H1 (cell line): ENCODE measurements around the gene TBC1D7. TPM values are rescaled to one million over a fixed set of nuclear protein-coding genes. Genes with fewer than 3 reads are reported as not detected.

ENCODE experiments used
- CREB1 ChIP-seq: IDR thresholded peaks from 2 replicates; pipeline ENCODE4 v1.6.1; 2012; ENCODE audit warnings: inconsistent platforms
- GABPA ChIP-seq: IDR thresholded peaks from 2 replicates; pipeline ENCODE4 v1.6.1; 2011; ENCODE audit warnings: mild to moderate bottlenecking, low read length, moderate library complexity, borderline replicate concordance; ENCODE audit not compliant: insufficient read depth
- SP1 ChIP-seq: IDR thresholded peaks from 2 replicates; pipeline ENCODE4 v1.6.1; 2011; ENCODE audit warnings: low read depth, low read length
- SUZ12 ChIP-seq: fragments of 200-600 bp; sonication (generic); IDR thresholded peaks from 2 replicates; pipeline ENCODE4 v1.6.1; 2012; ENCODE audit warnings: mild to moderate bottlenecking, inconsistent platforms, low read length, moderate library complexity, mixed read lengths
- polyA plus RNA-seq, 7 experiments: library from polyadenylated mRNA; depleted of rRNA in 3 of 7; stranded (reverse) in 5 of 7; unstranded in 2 of 7; fragments of >200 nt in 5 of 7; fragments of 200-250 nt in 2 of 7; gene quantifications; 1 replicate in 5 of 7; 2 replicates in 1 of 7; 4 replicates in 1 of 7; pipeline versions ENCODE4 v1.2.1 to v1.2.3, GENCODE V29; 2011 to 2013; ENCODE audit warnings: missing spikeins in 2 of 7, mixed read lengths in 2 of 7
- total RNA-seq: library from RNA; stranded (reverse); fragmentation: NEBNext Ultra II Directional; extraction: Animal tissue kit (Norgen Biotek cat#: 25700); gene quantifications from 2 replicates; pipeline ENCODE4 v1.2.1, GENCODE V29; 2021

TBC1D7 gene
- total and polyA plus RNA-seq, 2 of the 8 experiments (the other 6 are each of a cell fraction or from before 2014, with no cell fraction given): 46.1 to 55.2 TPM

DNA sequence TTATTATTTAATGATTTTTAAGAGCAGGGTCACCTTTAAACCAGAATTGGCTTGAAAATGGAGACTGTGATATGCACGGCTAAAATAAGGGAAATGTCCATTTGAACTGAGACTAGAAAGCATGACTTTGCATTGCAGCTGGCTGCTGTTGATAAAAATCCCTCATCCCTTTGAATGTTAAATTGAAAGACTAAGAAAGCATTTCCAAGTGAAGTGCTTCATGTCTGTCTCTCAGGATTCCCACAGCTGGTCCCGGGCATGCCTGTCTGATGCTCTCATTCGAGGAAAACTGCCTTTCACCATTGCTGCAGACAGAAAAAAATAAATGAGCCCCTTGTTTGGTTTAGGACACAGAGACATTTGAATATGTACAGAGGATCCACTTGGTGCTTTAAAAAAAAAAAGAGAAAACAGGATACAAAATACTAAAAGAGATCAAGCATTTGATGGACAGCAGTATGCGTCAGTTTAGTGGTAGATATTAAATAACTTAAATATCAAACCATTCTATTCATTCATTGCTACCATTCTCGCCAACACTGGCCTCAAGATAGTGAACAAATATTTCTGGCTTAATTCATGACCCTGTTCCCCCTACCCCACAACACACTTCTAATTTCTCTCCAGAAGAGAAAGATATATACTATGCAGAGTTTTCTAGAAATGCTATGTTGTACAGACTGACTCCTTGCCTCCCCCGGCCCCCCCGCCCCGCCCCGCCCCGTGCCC lies 55.0 kb downstream of the TBC1D7 start (continued):
- no peak for TF ChIP-seq GABPA
- no peak for TF ChIP-seq CREB1
- no peak for TF ChIP-seq SP1
- no peak for TF ChIP-seq SUZ12
